ENCODE data around the gene GPX3.

Gene GPX3, protein sequence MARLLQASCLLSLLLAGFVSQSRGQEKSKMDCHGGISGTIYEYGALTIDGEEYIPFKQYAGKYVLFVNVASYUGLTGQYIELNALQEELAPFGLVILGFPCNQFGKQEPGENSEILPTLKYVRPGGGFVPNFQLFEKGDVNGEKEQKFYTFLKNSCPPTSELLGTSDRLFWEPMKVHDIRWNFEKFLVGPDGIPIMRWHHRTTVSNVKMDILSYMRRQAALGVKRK

DNA sequence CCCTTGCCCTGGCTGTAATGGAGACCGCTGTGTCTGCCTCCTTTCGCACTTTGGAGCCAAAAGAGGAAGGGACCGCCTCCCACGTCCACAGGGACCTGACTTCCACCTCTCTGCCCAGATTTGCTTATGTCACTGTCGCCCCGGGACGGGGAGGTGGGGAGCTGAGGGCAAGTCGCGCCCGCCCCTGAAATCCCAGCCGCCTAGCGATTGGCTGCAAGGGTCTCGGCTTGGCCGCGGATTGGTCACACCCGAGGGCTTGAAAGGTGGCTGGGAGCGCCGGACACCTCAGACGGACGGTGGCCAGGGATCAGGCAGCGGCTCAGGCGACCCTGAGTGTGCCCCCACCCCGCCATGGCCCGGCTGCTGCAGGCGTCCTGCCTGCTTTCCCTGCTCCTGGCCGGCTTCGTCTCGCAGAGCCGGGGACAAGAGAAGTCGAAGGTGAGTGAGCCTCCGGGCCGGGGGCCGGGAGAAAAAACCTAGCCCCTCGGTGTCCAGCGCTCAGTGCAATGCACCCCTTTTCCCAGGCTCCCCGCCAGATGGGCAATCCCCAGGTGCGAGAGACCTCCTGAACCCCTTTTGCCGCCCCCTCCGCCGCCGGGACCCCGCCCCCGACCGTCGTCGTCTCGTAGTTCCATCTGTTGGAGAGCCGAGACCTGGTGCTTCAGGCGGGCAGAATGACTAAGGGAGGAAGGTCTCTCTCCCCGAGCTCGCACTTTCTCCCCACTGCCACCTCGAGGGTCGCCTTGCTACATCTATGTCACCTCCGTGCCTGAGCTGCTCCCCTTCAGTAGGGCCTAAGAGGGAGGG lies at the start of gene GPX3:
Gene GPX3, plus strand, starts transcription at position 288 of the 807 bp plus-strand sequence. Its CDS starts 64 bp downstream, at position 352.
- DNase-seq = peak; percentile 72

DNA sequence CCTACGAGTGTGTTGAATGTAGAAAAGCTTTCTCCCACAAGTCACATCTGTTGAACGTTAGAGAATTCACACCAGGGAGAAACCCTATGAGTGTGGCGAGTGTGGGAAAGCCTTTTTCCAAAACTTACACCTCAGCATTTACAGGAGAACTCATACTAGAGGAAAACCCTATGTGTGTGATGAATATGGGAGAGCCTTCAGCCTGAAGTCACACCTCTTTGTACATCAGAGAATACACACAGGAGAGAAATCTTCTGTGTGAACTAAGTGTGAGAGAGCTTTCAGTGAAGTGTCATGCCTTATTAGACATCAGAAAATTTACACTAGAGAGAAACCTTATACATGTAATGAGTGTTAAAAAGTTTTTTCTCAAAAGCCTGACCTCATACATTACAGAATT lies 41.8 kb upstream of the GPX3 start:
- no peak for DNase-seq

GRCh38 chr5:150987746-150988145 lies 32.6 kb upstream of the GPX3 start:
- no peak for DNase-seq

DNA sequence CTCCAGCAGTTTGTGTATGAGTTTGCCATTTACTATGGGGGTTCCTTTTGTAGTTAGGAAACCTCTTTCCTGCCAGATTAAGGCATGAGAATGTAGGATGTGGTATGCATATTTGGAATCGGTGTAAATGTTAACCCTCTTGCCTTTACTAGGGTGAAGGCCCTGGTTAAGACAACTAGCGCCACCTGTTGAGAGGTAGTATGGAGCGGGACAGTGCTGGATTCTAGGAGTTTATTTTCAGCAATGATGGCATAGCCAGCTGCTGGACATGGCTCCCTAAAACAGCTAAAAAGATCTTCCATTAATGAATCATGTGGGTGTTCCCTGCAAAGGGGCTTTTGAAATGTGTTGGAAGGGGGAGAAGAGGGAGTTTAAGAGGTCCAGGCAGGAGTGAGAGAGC lies 30.7 kb upstream of the GPX3 start:
- no peak for DNase-seq

- no peak for DNase-seq
These were observed 27.7 kb upstream of the GPX3 start for GRCh38 chr5:150992705-150993104.

DNA sequence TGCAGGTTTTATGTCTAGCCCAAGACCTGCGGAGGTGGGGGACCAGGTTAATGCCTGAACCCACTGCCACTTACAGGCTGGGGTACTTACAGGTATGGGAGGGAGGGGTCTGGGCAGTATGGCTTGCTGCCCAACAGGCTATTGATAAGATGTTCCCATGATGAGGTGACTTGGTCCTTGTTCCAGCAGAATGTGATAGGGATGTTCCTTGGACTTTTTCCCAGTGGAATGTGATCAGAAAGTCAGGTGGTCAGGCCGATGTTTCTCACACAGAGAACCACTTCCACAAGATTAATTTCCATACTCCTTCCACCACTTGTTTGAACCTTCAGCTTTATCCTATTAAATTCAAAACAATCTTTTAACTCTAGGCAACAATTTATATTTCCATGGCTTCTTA lies 27.0 kb upstream of the GPX3 start:
- DNase-seq = no peak

GRCh38 chr5:150993826-150994412 lies 26.5 kb upstream of the GPX3 start:
- no peak for DNase-seq

DNA sequence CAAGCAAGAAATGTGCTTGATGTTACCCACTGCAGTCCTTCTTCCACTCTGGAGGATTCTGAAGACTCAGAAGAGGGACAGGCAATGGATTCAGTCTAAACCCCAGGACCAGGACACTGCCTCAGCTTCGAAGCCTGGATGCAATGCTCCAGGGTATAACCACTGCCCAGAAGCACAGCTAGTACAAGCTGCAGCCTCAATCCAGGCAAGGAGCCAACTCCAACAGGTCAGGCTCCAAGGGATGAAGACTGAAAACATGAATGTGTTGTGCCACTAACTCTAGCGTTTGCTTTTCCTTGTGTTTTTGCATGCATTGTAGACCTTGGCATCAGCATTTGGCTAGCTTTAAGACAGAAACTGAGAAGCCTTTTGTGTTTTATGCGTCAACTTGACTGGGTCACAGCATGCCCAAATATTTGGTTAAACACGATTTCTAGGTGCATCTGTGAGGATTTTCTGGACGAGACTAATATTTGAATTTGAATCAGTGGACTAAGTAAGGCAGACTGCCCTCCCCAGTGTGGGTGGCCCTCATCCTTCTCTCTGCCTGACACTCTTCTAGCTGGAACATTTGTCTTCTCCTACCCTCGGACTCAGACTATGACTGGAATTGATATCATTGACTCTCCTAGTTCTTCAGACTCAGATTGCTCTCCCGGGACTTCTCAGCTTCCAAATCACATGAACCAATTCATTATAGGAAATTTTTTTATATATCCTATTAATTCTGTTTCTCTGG lies 20.5 kb upstream of the GPX3 start:
- DNase-seq = no peak

DNA sequence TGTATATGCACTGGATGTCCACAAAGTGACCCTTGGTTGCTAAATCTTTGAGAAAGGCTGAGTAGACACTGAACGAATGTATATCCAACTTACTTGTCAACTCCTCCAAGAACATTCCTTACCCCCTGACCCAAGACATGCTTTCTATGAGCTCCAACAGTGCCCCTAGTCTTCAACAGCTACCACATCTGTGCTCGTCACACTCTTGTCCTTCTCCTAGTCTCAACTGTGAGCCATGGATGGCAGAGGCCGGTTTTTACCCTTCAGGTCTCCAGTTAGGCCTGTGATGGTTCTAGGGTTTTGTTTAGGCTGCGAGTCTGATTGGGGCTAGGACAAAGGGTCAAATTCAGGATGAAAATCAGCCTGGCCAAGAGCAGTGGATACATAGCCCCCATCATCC lies 19.0 kb upstream of the GPX3 start:
- no peak for DNase-seq

DNA sequence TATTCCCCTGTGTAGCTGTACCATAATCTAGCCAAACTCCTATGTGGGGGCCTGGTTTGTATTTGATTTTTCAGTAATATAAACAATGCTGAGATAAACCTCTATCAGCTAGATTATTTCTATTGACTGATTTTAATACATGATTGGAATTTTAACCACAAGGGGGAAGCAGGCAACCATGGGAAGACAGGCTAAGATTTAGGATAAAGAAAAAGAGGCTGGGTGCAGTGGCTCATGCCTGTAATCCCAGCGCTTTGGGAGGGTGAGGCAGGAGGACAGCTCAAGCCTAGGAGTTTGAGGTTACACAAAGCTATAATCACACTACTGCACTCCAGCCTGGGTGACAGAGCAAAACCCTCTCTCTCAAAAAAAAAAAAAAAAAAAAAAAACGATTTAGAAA lies 18.1 kb upstream of the GPX3 start:
- no peak for DNase-seq

DNA sequence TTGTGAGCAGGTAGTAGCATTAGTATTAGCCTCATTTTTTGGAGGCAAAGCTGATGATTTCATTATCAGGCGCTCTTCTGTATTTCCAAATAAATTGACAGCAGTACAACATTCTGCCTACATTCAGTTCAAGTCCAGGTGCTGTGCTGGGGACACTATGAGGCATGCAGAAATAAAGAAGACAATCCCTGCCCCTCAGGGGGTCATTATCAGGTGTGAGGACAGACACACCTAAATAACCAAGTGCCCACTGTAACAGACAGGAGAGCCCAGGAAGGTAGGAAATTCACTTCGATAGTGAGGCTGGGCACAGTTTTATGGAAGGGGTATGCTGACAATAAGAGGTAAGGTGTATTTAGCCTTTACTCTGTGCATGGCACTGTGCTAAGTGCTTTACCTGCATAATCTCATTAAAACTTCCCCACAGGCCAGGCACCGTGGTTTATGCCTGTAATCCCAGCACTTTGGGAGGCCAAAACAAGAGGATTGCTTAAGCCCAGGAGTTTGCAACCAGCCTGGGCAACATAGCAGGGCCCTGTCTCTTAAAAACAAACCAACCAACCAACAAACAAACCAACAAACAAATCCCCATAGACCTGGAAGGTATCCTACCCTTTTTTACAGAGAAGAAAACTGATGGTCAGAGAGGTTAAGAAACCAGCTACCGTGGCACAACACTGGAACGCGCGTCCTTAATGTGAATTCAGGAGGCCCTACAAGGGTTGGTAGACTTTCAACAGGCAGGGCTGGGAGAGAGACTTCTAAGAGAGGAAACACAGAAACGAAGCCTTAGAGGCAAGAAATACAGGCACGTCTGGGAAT lies 17.5 kb upstream of the GPX3 start:
- no peak for DNase-seq

GRCh38 chr5:151003503-151003860 lies 16.9 kb upstream of the GPX3 start:
- no peak for DNase-seq

- DNase-seq = no peak
These were observed 15.9 kb upstream of the GPX3 start for GRCh38 chr5:151004499-151004898.

DNA sequence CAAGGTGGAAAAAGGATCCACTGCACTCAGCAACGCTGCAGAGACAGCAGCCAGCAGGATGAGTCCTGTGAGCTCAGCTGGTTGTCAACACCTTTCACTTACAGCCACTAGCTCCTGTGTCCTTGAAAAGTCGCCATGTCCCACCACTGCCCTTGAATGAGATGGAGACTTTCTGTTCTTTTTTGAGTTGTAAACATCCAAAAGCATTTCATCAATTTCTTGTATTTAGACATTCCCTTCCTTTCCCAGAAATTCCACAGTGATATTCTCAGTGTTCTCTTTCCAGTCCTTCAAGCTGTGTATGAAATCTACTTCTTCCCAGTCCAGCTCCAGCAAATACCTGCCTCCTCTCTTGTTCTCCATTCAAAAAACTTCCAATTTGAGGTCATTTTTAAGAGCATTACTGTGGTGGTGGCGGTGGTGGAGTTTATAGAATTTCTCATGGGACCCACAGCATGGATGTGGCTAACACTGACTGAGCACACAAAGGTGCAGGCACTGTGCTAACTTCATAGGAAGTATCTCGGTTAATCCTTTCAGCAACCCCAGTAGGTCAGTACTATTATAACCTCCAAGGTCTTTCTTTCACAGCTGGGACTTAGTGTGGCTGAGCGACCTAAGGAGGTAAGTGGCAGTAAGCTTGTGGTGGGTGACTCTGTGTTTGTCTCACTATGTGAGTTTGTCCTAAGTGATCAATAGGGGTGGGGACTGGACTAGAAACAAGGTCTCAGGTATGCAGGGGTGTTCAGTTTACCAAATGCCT lies 15.0 kb upstream of the GPX3 start:
- no peak for DNase-seq

DNA sequence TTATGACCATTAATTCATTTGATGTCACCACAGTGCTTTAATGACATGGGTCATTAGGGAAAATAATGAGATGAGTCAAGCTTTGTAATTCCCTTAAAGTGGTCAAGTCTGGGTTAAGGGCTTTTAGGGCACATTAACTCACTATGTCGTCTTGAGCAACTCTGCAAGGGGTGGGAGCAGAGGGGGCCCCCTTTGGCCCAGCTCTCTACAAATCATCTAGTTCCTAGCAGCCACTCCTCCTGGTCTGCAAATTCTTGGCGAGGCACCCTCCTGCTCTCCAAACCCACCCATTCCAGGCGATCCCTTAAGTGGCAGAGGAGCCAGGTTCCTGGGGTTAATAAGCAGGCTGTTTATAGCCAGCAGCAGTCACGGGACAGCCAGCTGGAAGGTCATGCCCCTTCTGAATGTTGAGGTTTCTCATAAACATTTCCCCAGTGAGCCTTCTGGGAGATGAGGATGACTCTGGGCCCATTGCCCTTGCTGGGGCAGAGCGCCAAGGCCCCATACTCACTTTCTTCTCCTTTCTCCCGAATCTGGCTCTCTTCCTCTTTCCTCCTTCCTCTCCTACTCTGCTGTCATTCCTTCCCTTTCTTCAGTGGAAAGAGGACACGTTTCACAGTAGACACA lies 14.3 kb upstream of the GPX3 start:
- DNase-seq = peak; percentile 65

- no peak for DNase-seq
These were observed 13.6 kb upstream of the GPX3 start for GRCh38 chr5:151006704-151007334.

DNA sequence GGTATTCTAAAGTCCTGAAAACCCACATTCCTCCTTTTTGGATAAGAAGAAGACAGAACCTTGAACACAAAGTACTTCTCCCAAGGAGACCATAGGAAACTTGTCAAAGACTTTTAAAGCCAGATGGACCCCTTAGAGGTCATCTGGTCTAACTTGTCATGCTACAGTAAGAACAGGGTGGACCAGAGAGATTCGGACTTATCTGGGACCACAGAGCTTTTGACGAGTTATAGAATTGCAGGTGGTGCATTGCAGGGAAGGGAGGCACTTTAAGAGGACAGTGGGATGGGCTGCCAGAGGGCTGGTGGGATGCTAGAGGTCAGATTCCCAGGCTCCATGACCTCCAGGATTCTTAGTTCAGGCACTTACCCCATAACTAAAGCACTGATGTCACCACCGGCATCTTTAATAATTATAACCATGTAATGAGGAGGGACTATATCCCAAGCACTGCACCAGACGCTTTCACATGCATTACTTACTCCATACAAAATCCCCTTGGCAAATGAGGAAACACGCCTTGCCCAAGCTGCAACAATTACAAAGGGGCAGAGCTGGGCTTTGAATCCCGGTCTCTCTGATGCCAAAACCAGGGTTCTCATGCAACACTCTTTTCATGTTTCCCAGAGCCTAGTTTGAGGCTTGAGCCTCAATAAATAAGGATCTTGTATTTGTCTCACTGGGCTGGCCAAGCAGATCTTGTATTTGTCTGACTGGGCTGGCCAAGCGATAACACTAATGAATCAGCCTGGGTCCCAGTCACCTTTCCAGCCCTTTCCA lies 12.8 kb upstream of the GPX3 start:
- DNase-seq = no peak

DNA sequence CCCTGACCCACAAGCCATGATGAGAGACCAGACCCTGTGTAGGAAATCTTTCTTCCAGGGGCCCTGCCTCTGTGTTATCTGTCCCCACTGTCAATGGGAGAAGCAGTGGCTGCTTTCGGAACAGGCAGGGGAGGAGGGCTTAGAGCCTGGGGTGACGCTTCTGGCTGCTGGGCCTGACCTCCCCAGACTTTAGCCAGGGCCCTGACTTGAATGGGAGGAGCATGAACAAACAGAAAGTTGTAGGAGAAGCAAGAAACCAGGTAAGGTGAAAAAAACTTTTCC lies 12.2 kb upstream of the GPX3 start:
- no peak for DNase-seq

- DNase-seq = no peak
These were observed 11.5 kb upstream of the GPX3 start for GRCh38 chr5:151008906-151009305.

DNA sequence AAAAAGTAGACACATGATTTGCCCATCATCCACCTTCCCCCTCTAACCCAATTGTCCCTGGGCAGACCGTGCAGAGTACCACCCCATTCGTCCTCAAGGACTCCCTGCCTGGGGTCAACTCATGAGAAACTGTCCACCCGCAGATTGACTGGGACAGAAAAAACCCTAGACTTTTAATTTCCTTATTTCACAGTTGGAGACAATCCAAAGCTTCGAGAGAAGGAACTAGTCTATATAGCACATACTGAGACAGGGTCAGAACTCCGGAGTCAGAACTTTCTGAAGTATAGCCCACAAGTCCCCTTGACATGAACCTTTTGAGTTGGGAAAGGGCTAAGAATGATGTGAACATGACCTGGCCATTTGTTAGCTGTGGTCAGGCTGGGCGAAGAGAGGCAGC lies 7.5 kb upstream of the GPX3 start:
- no peak for DNase-seq
